ENCODE data around the gene KNSTRN.

The KNSTRN gene

DNA sequence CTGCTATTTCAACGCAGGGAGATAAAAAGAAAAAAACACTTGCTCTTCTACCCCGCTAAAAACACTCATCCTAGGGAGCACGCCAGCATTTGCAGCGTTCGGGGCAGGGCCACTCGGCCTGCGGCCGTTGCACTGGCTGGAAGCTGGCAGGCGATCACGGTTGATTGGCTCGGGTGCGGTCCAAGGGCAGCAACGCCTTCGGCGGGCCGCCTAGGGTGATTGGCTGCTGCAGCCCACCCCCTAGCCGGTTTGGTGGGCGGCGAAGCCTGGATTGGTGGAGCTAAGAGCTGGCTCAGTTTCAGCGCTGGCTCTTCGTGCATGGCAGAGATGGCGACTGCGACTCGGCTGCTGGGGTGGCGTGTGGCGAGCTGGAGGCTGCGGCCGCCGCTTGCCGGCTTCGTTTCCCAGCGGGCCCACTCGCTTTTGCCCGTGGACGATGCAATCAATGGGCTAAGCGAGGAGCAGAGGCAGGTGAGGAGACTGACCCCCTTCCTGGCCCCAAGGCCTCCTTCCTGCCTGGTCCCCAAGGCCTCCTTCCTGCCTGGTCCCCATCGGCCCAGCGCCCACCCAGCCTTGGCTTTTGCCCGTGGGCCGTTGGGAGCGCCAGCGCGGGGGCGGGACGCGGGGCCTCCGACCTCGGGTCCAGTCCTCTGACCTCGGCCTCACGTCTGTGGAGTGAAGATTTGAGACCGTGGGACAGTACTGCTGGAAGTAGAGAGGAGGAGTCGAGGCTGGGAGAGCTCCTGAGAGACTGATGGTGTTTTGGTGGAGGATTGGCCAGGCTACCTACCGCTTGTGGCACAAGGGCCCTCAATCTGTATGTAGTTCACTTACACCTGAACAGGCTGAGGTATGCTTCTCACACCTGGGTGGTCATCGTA is 23.2 kb downstream of the KNSTRN start, which contains the start of gene IVD:
IVD (plus strand) TSS at position 295 of the 881 bp plus-strand sequence; CDS start at position 328, 33 bp downstream.
- peak; percentile 96 for DNase-seq (ENCODE audit: low read depth)
- H3K4me3 ChIP-seq (ENCODE audit: low read depth, low read length) = peak within 1 kb of the TSS; percentile 69
- TF ChIP-seq, protein P1, sequence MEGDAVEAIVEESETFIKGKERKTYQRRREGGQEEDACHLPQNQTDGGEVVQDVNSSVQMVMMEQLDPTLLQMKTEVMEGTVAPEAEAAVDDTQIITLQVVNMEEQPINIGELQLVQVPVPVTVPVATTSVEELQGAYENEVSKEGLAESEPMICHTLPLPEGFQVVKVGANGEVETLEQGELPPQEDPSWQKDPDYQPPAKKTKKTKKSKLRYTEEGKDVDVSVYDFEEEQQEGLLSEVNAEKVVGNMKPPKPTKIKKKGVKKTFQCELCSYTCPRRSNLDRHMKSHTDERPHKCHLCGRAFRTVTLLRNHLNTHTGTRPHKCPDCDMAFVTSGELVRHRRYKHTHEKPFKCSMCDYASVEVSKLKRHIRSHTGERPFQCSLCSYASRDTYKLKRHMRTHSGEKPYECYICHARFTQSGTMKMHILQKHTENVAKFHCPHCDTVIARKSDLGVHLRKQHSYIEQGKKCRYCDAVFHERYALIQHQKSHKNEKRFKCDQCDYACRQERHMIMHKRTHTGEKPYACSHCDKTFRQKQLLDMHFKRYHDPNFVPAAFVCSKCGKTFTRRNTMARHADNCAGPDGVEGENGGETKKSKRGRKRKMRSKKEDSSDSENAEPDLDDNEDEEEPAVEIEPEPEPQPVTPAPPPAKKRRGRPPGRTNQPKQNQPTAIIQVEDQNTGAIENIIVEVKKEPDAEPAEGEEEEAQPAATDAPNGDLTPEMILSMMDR (IDR thresholded peaks at IDR 0.05; ENCODE audit: insufficient read depth, low read depth, low read length, missing control alignments) = no peak

DNA sequence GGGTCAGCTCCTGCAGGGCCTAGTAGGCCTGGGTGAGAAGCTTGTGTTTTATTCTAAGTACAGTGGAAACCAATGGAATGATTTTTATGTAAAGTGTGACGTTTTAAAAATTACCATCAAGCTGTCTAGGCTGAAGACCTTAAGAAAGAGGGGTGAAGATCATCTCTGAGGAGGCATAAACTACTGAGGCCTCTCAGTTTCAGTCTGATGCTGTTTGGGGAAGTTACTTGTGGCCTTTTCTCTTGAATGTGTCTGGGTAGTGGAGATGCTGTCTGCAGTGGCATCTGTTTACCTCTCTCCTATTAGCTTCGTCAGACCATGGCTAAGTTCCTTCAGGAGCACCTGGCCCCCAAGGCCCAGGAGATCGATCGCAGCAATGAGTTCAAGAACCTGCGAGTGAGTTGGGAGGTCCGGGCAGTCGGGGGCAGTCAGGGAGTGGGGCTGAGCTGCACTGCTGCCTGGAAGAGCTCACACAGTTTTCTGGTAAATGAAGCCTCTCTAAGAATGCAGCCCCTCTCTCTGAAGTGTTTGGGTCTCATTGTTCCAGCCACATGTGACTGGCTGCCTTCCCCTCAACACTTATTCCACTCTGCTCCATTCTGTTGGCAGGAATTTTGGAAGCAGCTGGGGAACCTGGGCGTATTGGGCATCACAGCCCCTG is 24.9 kb downstream of the KNSTRN start:
- 0 out of 2 replicates have a peak overlapping the region, but pooled peaks have one; percentile 15 for H3K4me3 ChIP-seq (ENCODE audit: low read depth, low read length)
- DNase-seq (ENCODE audit: low read depth) = peak; percentile 78
- TF ChIP-seq, protein P1 (IDR thresholded peaks at IDR 0.05; ENCODE audit: insufficient read depth, low read depth, low read length, missing control alignments) = no peak

DNA sequence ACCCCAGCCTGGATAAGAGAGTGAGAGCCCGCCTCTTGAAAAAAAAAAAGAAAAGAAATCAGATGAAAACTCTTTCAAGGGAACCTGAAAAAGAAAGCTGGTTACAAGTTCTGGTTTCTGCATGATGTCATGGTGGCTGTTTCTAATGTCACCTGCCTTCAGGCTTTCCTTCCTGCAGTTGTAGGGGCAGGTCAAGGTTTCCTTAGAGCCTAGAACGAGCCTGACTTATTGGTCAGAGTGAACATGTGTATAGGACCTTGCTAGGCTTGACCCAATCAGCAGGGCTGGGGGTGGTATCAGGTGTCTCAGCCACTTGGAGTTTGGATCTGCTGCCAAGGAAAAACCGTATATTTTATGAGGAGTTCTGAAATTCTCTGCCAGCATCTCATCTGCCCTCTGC is 26.8 kb downstream of the KNSTRN start:
- TF ChIP-seq, protein P1 (IDR thresholded peaks at IDR 0.05; ENCODE audit: insufficient read depth, low read depth, low read length, missing control alignments) = no peak
- no peak overlapping the region for H3K4me3 ChIP-seq (ENCODE audit: low read depth, low read length)
- DNase-seq (ENCODE audit: low read depth) = peak; percentile 80

GRCh38 chr15:40410476-40410875 is 28.0 kb downstream of the KNSTRN start:
- TF ChIP-seq, protein P1 (IDR thresholded peaks at IDR 0.05; ENCODE audit: insufficient read depth, low read depth, low read length, missing control alignments) = no peak

DNA sequence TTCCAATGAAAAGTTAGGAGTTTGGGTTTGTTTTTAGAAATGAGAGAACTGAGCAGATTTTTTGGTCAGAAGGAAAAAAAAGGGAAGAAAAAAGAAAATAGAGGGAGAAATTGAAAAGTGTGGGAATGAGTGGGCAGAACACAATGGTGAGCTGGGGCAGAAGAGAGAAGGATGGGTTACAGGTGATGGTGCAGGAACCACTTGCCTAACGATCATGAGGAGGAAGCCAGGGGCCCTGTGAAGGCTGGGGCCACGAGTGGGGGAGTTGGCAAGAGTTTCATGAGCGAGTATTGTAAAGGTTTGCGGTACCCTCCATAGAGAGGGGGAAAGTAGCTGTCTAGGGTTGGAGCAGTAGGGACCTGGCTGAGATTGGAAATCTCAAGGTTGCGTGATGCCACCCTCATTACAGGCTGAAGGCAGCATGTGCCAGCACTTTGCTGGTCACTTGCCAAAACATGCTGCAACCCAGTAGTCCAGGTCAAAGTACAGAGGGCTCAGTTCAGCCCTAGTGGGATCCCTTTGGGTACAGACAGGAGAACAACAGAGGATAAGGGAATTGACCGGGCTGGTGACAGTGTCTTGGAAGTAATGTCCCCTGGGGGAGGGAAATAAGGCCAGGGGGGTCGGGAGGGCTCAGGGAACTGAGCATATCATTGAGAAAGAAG is 29.7 kb downstream of the KNSTRN start:
- TF ChIP-seq, protein P1 (IDR thresholded peaks at IDR 0.05; ENCODE audit: insufficient read depth, low read depth, low read length, missing control alignments) = no peak
- DNase-seq (ENCODE audit: low read depth) = no peak
- no peak overlapping the region for H3K4me3 ChIP-seq (ENCODE audit: low read depth, low read length)

More at GRCh38 chr15:40410476-40410875, 28.0 kb downstream of the KNSTRN start:
- H3K4me3 ChIP-seq (ENCODE audit: low read depth, low read length) = no peak overlapping the region
- no peak for DNase-seq (ENCODE audit: low read depth)

- H3K4me3 ChIP-seq (ENCODE audit: low read depth, low read length) = no peak overlapping the region
- TF ChIP-seq, protein P1 (IDR thresholded peaks at IDR 0.05; ENCODE audit: insufficient read depth, low read depth, low read length, missing control alignments) = no peak
- DNase-seq (ENCODE audit: low read depth) = no peak
Measured at GRCh38 chr15:40413036-40413435, 30.5 kb downstream of the KNSTRN start.
